ENCODE data around the gene CCDC182.

- TF ChIP-seq POLR2A (IDR thresholded peaks at IDR 0.05) (no peak), CTCF (IDR thresholded peaks at IDR 0.05) (no peak)
These were observed 11.9 kb upstream of the CCDC182 start for GRCh38 chr17:57756951-57757350.
